Osteocyte (in vitro differentiated cells): Measurements from ENCODE around the gene EMILIN1. TPM values are rescaled to one million over a fixed set of nuclear protein-coding genes. Genes with fewer than 3 reads are reported as not detected.
"Not testable (repeated sequence)": the region's sequence is repeated elsewhere in the genome, so short reads cannot be mapped to it uniquely, and the experiment has no call there.

Experiments used
- DNase-seq: peaks from one replicate; pipeline ENCODE4 v3.0.0; 2021; ENCODE audit warnings: mixed read lengths; ENCODE audit not compliant: unreplicated experiment; ENCODE audit errors: extremely low spot score
- H3K27ac Mint-ChIP-seq: one replicate; pipeline ENCODE4 v1.8.0; 2021; ENCODE audit warnings: mild to moderate bottlenecking, mixed read lengths; ENCODE audit not compliant: unreplicated experiment
- H3K27me3 Mint-ChIP-seq: one replicate; pipeline ENCODE4 v1.8.0; 2021; ENCODE audit warnings: mixed read lengths; ENCODE audit not compliant: unreplicated experiment
- H3K36me3 Mint-ChIP-seq: one replicate; pipeline ENCODE4 v1.8.0; 2021; ENCODE audit warnings: mixed read lengths; ENCODE audit not compliant: unreplicated experiment
- H3K4me1 Mint-ChIP-seq: one replicate; pipeline ENCODE4 v1.8.0; 2021; ENCODE audit warnings: mixed read lengths; ENCODE audit not compliant: unreplicated experiment
- H3K4me3 Mint-ChIP-seq: one replicate; pipeline ENCODE4 v1.8.0; 2021; ENCODE audit warnings: mild to moderate bottlenecking, moderate library complexity, mixed read lengths; ENCODE audit not compliant: unreplicated experiment
- H3K9me3 Mint-ChIP-seq: one replicate; pipeline ENCODE4 v1.8.0; 2021; ENCODE audit warnings: mixed read lengths; ENCODE audit not compliant: unreplicated experiment
- CTCF ChIP-seq: fragments of 200-600 bp; sonication (generic); IDR thresholded peaks from 2 replicates; pipeline ENCODE4 v1.5.0; 2021; ENCODE audit warnings: antibody characterized with exemption, mild to moderate bottlenecking, moderate library complexity
- total RNA-seq: library from RNA; stranded (reverse); gene quantifications from 2 replicates; pipeline ENCODE4 v1.2.1, GENCODE V29; 2021

The EMILIN1 gene
- total RNA-seq, 1 donor from 2014 or later = 206 TPM

- no peaks in the 10 kb centered on the region for H3K36me3 Mint-ChIP-seq
- no peak for DNase-seq
- H3K4me1 Mint-ChIP-seq = peaks cover 2% of the 10 kb centered on the region
- no peak for TF ChIP-seq CTCF
- H3K4me3 Mint-ChIP-seq = no peak overlapping the region
- no peak overlapping the region for H3K27ac Mint-ChIP-seq
- peaks cover 31% of the 10 kb centered on the region for H3K27me3 Mint-ChIP-seq
- H3K9me3 Mint-ChIP-seq = no peaks in the 10 kb centered on the region
Measured at GRCh38 chr2:27109083-27109482, 30.7 kb downstream of the EMILIN1 start.

- H3K4me1 Mint-ChIP-seq, DNase-seq, H3K9me3 Mint-ChIP-seq, H3K36me3 Mint-ChIP-seq, H3K4me3 Mint-ChIP-seq, H3K27ac Mint-ChIP-seq: not testable (repeated sequence)
- peaks cover 37% of the 10 kb centered on the region for H3K27me3 Mint-ChIP-seq
Measured at GRCh38 chr2:27110603-27111352, 32.4 kb downstream of the EMILIN1 start.

- not testable (repeated sequence) for H3K9me3 Mint-ChIP-seq, H3K36me3 Mint-ChIP-seq, H3K27ac Mint-ChIP-seq, H3K4me1 Mint-ChIP-seq, H3K4me3 Mint-ChIP-seq
- peaks cover 37% of the 10 kb centered on the region for H3K27me3 Mint-ChIP-seq
- peak; percentile 83 for DNase-seq
Measured at GRCh38 chr2:27111392-27112078, 33.1 kb downstream of the EMILIN1 start.

- DNase-seq = no peak
- TF ChIP-seq CTCF = no peak
- Mint-ChIP-seq H3K36me3 (no peaks in the 10 kb centered on the region), H3K4me1 (peaks cover 8% of the 10 kb centered on the region), H3K4me3 (no peak overlapping the region), H3K9me3 (no peaks in the 10 kb centered on the region), H3K27ac (no peak overlapping the region), H3K27me3 (peaks cover 46% of the 10 kb centered on the region)
Measured at GRCh38 chr2:27115519-27115918, 37.1 kb downstream of the EMILIN1 start.

- Mint-ChIP-seq H3K4me3 (peak overlapping the region; percentile 26), H3K27me3 (peaks cover 53% of the 10 kb centered on the region), H3K36me3 (no peaks in the 10 kb centered on the region), H3K27ac (no peak overlapping the region), H3K9me3 (no peaks in the 10 kb centered on the region), H3K4me1 (peaks cover 9% of the 10 kb centered on the region)
- no peak for DNase-seq
- TF ChIP-seq CTCF = no peak
Measured at GRCh38 chr2:27117995-27118524, 39.6 kb downstream of the EMILIN1 start.
